Fibroblast of lung (primary cell): ENCODE measurements around the gene MAGI2. TPM values are rescaled to one million over a fixed set of nuclear protein-coding genes. Genes with fewer than 3 reads are reported as not detected.

Source experiments
- DNase-seq, 2 donors: peaks; one replicate each; pipeline versions ENCODE4 v3.0.0 to v3.0.0-alpha.2; 2010; ENCODE audit warnings: low read depth in 2 of 2
- H2AFZ ChIP-seq: 2 replicates; pipeline ENCODE4 v1.5.1; 2012; ENCODE audit warnings: low read length, control low read depth, inconsistent platforms
- H3K27ac ChIP-seq: 2 replicates; pipeline ENCODE4 v1.5.1; 2011; ENCODE audit warnings: low read length, control low read depth; ENCODE audit not compliant: insufficient read depth
- H3K27me3 ChIP-seq: 2 replicates; pipeline ENCODE4 v1.5.1; 2011; ENCODE audit warnings: mild to moderate bottlenecking, low read length; ENCODE audit not compliant: control insufficient read depth, insufficient read depth
- H3K36me3 ChIP-seq: 2 replicates; pipeline ENCODE4 v1.5.1; 2011; ENCODE audit warnings: low read length; ENCODE audit not compliant: control insufficient read depth, insufficient read depth
- H3K4me1 ChIP-seq: 2 replicates; pipeline ENCODE4 v1.5.1; 2011; ENCODE audit warnings: low read length; ENCODE audit not compliant: control insufficient read depth, insufficient read depth; ENCODE audit errors: extremely low read depth
- H3K4me2 ChIP-seq: 2 replicates; pipeline ENCODE4 v1.5.1; 2011; ENCODE audit warnings: low read length, control low read depth; ENCODE audit not compliant: insufficient read depth; ENCODE audit errors: extremely low read depth
- H3K4me3 ChIP-seq, 4 experiments: fragments of 200-600 bp in 1 of 4; sonication (generic) in 1 of 4; replicated peaks in 1 of 4; 2 replicates each; pipeline ENCODE4 v1.5.1; 2011 to 2016; ENCODE audit warnings: low read length in 4 of 4, low read depth in 3 of 4, mild to moderate bottlenecking in 3 of 4, control low read depth in 2 of 4, inconsistent platforms in 1 of 4, mixed read lengths in 1 of 4; ENCODE audit not compliant: insufficient read depth in 1 of 4; ENCODE audit errors: control extremely low read depth in 1 of 4
- H3K79me2 ChIP-seq: 2 replicates; pipeline ENCODE4 v1.5.1; 2012; ENCODE audit warnings: mild to moderate bottlenecking, low read length, inconsistent platforms; ENCODE audit not compliant: control insufficient read depth, insufficient read depth
- H3K9ac ChIP-seq: 2 replicates; pipeline ENCODE4 v1.5.1; 2011; ENCODE audit warnings: mild to moderate bottlenecking, low read length, control low read depth; ENCODE audit not compliant: insufficient read depth
- H3K9me3 ChIP-seq: 2 replicates; pipeline ENCODE4 v1.5.1; 2012; ENCODE audit warnings: low read depth, low read length; ENCODE audit not compliant: control insufficient read depth, insufficient read depth
- H4K20me1 ChIP-seq: 2 replicates; pipeline ENCODE4 v1.5.1; 2011; ENCODE audit warnings: low read length; ENCODE audit not compliant: control insufficient read depth, insufficient read depth; ENCODE audit errors: extremely low read depth
- CTCF ChIP-seq, 2 donors: IDR thresholded peaks in 1 of 2; conservative IDR thresholded peaks in 1 of 2; 1 replicate in 1 of 2; 2 replicates in 1 of 2; pipeline ENCODE4 v1.5.1; 2011 to 2012; ENCODE audit warnings: low read length in 2 of 2, control low read depth in 1 of 2, inconsistent platforms in 1 of 2, low read depth in 1 of 2, mild to moderate bottlenecking in 1 of 2
- EZH2 ChIP-seq: IDR thresholded peaks from 2 replicates; pipeline ENCODE4 v1.5.1; 2012; ENCODE audit warnings: low read length, control low read depth, mild to moderate bottlenecking; ENCODE audit errors: missing control alignments
- polyA plus RNA-seq, 2 donors: library from polyadenylated mRNA; depleted of rRNA in 1 of 2; stranded (reverse) in 1 of 2; unstranded in 1 of 2; fragments of >200 nt; gene quantifications; 2 replicates each; pipeline ENCODE4 v1.2.1, GENCODE V29; 2011 to 2012; ENCODE audit warnings: missing spikeins in 1 of 2
- total RNA-seq: library from RNA; depleted of rRNA; stranded (reverse); fragments of >200 nt; gene quantifications from 2 replicates; pipeline ENCODE4 v1.2.1, GENCODE V29; 2014

MAGI2 gene
- total and polyA plus RNA-seq, 2 donors (not counting 1 experiment from before 2014, with no cell fraction given) = 1.8 to 17.0 TPM

- no peak overlapping the region for H3K9ac ChIP-seq
- no peaks in the 10 kb centered on the region for H3K79me2 ChIP-seq
- no peaks in the 10 kb centered on the region for H3K27me3 ChIP-seq
- no peak overlapping the region for H2AFZ ChIP-seq
- no peaks in the 10 kb centered on the region for H4K20me1 ChIP-seq
- H3K36me3 ChIP-seq = no peaks in the 10 kb centered on the region
- H3K9me3 ChIP-seq = no peaks in the 10 kb centered on the region
- no peaks in the 10 kb centered on the region for H3K4me1 ChIP-seq
- TF ChIP-seq CTCF (conservative IDR thresholded peaks at IDR 0.05 in 1 of 2, IDR thresholded peaks at IDR 0.05 in 1 of 2; ENCODE audit: low read depth in 1 of 2, low read length in 2 of 2) (no peak), EZH2 (no peak)
- H3K27ac ChIP-seq = no peak overlapping the region
- H3K4me2 ChIP-seq = no peak overlapping the region
- no peak for DNase-seq
- H3K4me3 ChIP-seq = no peak overlapping the region
These were observed 1173.2 kb downstream of the MAGI2 start for GRCh38 chr7:78280276-78280675.

- Histone ChIP-seq H3K9me3 (no peaks in the 10 kb centered on the region), H2AFZ (peak overlapping the region; percentile 9), H3K9ac (no peak overlapping the region), H3K79me2 (no peaks in the 10 kb centered on the region), H3K4me3 (no peak overlapping the region), H3K27ac (no peak overlapping the region), H4K20me1 (no peaks in the 10 kb centered on the region), H3K27me3 (no peaks in the 10 kb centered on the region), H3K36me3 (no peaks in the 10 kb centered on the region), H3K4me2 (no peak overlapping the region), H3K4me1 (no peaks in the 10 kb centered on the region)
- TF ChIP-seq EZH2 (no peak), CTCF (conservative IDR thresholded peaks at IDR 0.05 in 1 of 2, IDR thresholded peaks at IDR 0.05 in 1 of 2; ENCODE audit: low read depth in 1 of 2, low read length in 2 of 2) (no peak)
- no peak for DNase-seq
These were observed 1174.0 kb downstream of the MAGI2 start for GRCh38 chr7:78279457-78279856.

- H3K4me1 ChIP-seq = no peaks in the 10 kb centered on the region
- no peak overlapping the region for H3K4me3 ChIP-seq
These were observed 1174.4 kb downstream of the MAGI2 start for GRCh38 chr7:78279032-78279431.

More at GRCh38 chr7:78279032-78279431, 1174.4 kb downstream of the MAGI2 start:
- TF ChIP-seq EZH2 (no peak), CTCF (conservative IDR thresholded peaks at IDR 0.05 in 1 of 2, IDR thresholded peaks at IDR 0.05 in 1 of 2; ENCODE audit: low read depth in 1 of 2, low read length in 2 of 2) (no peak)
- Histone ChIP-seq H3K27ac (no peak overlapping the region), H3K36me3 (no peaks in the 10 kb centered on the region), H2AFZ (no peak overlapping the region), H3K4me2 (no peak overlapping the region), H3K9ac (no peak overlapping the region), H3K79me2 (no peaks in the 10 kb centered on the region), H3K27me3 (no peaks in the 10 kb centered on the region), H4K20me1 (no peaks in the 10 kb centered on the region), H3K9me3 (no peaks in the 10 kb centered on the region)
- peak; percentile 61 to 86 for DNase-seq
